ENCODE measurements around the gene TRMT112. TPM values are rescaled to one million over a fixed set of nuclear protein-coding genes. Genes with fewer than 3 reads are reported as not detected.

TRMT112 gene
- polyA plus RNA-seq, 1 donor = 167 TPM

- H3K36me3 ChIP-seq (ENCODE audit: control insufficient read depth, insufficient read depth, low read length) = no peaks in the 10 kb centered on the region
- H3K4me3 ChIP-seq (ENCODE audit: low read length) = no peak overlapping the region
- no peak for DNase-seq
- no peaks in the 10 kb centered on the region for H3K9me3 ChIP-seq (ENCODE audit: control insufficient read depth, low read depth, low read length)
- H3K27me3 ChIP-seq (ENCODE audit: control insufficient read depth, insufficient read depth, low read length) = no peaks in the 10 kb centered on the region
- H3K27ac ChIP-seq (ENCODE audit: low read length) = no peak overlapping the region
- no CpG with 5 or more reads among the region's 33 CpGs for WGBS (ENCODE audit: insufficient coverage, low lambda C conversion rate)
- peaks cover 16% of the 10 kb centered on the region for H3K4me1 ChIP-seq (ENCODE audit: control insufficient read depth, insufficient read depth, low read length)
These were observed 35.0 kb upstream of the TRMT112 start for GRCh38 chr11:64352099-64352994.

- no peaks in the 10 kb centered on the region for H3K27me3 ChIP-seq (ENCODE audit: control insufficient read depth, insufficient read depth, low read length)
- WGBS (ENCODE audit: insufficient coverage, low lambda C conversion rate) = no CpG with 5 or more reads among the region's 18 CpGs
These were observed 33.8 kb upstream of the TRMT112 start for GRCh38 chr11:64351136-64351631.

GRCh38 chr11:64349404-64349803, 32.0 kb upstream of the TRMT112 start:
- Histone ChIP-seq H3K36me3 (ENCODE audit: control insufficient read depth, insufficient read depth, low read length) (no peaks in the 10 kb centered on the region), H3K27me3 (ENCODE audit: control insufficient read depth, insufficient read depth, low read length) (no peaks in the 10 kb centered on the region), H3K4me3 (ENCODE audit: low read length) (no peak overlapping the region), H3K27ac (ENCODE audit: low read length) (no peak overlapping the region), H3K4me1 (ENCODE audit: control insufficient read depth, insufficient read depth, low read length) (peaks cover under 1% of the 10 kb centered on the region), H3K9me3 (ENCODE audit: control insufficient read depth, low read depth, low read length) (no peaks in the 10 kb centered on the region)
- no peak for DNase-seq
- no CpG with 5 or more reads among the region's 11 CpGs for WGBS (ENCODE audit: insufficient coverage, low lambda C conversion rate)

More at GRCh38 chr11:64351136-64351631, 33.8 kb upstream of the TRMT112 start:
- Histone ChIP-seq H3K9me3 (ENCODE audit: control insufficient read depth, low read depth, low read length) (no peaks in the 10 kb centered on the region), H3K4me3 (ENCODE audit: low read length) (no peak overlapping the region), H3K36me3 (ENCODE audit: control insufficient read depth, insufficient read depth, low read length) (no peaks in the 10 kb centered on the region), H3K4me1 (ENCODE audit: control insufficient read depth, insufficient read depth, low read length) (peaks cover 11% of the 10 kb centered on the region), H3K27ac (ENCODE audit: low read length) (no peak overlapping the region)
- no peak for DNase-seq

- Histone ChIP-seq H3K27ac (ENCODE audit: low read length) (no peak overlapping the region), H3K4me1 (ENCODE audit: control insufficient read depth, insufficient read depth, low read length) (peaks cover 4% of the 10 kb centered on the region), H3K9me3 (ENCODE audit: control insufficient read depth, low read depth, low read length) (no peaks in the 10 kb centered on the region), H3K27me3 (ENCODE audit: control insufficient read depth, insufficient read depth, low read length) (no peaks in the 10 kb centered on the region), H3K4me3 (ENCODE audit: low read length) (no peak overlapping the region), H3K36me3 (ENCODE audit: control insufficient read depth, insufficient read depth, low read length) (no peaks in the 10 kb centered on the region)
- DNase-seq = no peak
- WGBS (ENCODE audit: insufficient coverage, low lambda C conversion rate) = no CpG with 5 or more reads among the region's 7 CpGs
These were observed 31.6 kb upstream of the TRMT112 start for GRCh38 chr11:64349025-64349387.

GRCh38 chr11:64348383-64349024, 31.1 kb upstream of the TRMT112 start:
- Histone ChIP-seq H3K4me1 (ENCODE audit: control insufficient read depth, insufficient read depth, low read length) (peaks cover 10% of the 10 kb centered on the region), H3K27ac (ENCODE audit: low read length) (no peak overlapping the region), H3K4me3 (ENCODE audit: low read length) (no peak overlapping the region), H3K9me3 (ENCODE audit: control insufficient read depth, low read depth, low read length) (no peaks in the 10 kb centered on the region), H3K27me3 (ENCODE audit: control insufficient read depth, insufficient read depth, low read length) (no peaks in the 10 kb centered on the region), H3K36me3 (ENCODE audit: control insufficient read depth, insufficient read depth, low read length) (no peaks in the 10 kb centered on the region)
- WGBS (ENCODE audit: insufficient coverage, low lambda C conversion rate) = no CpG with 5 or more reads among the region's 14 CpGs
- no peak for DNase-seq

- Histone ChIP-seq H3K4me1 (ENCODE audit: control insufficient read depth, insufficient read depth, low read length) (peaks cover 17% of the 10 kb centered on the region), H3K27ac (ENCODE audit: low read length) (no peak overlapping the region), H3K9me3 (ENCODE audit: control insufficient read depth, low read depth, low read length) (no peaks in the 10 kb centered on the region), H3K36me3 (ENCODE audit: control insufficient read depth, insufficient read depth, low read length) (no peaks in the 10 kb centered on the region), H3K27me3 (ENCODE audit: control insufficient read depth, insufficient read depth, low read length) (no peaks in the 10 kb centered on the region), H3K4me3 (ENCODE audit: low read length) (no peak overlapping the region)
- DNase-seq = no peak
- WGBS (ENCODE audit: insufficient coverage, low lambda C conversion rate) = no CpG with 5 or more reads among the region's 12 CpGs
These were observed 30.0 kb upstream of the TRMT112 start for GRCh38 chr11:64347193-64347867.

- Histone ChIP-seq H3K4me1 (ENCODE audit: control insufficient read depth, insufficient read depth, low read length) (peaks cover 31% of the 10 kb centered on the region), H3K4me3 (ENCODE audit: low read length) (no peak overlapping the region), H3K27ac (ENCODE audit: low read length) (no peak overlapping the region), H3K36me3 (ENCODE audit: control insufficient read depth, insufficient read depth, low read length) (no peaks in the 10 kb centered on the region), H3K9me3 (ENCODE audit: control insufficient read depth, low read depth, low read length) (peaks cover 4% of the 10 kb centered on the region), H3K27me3 (ENCODE audit: control insufficient read depth, insufficient read depth, low read length) (peaks cover 16% of the 10 kb centered on the region)
- WGBS (ENCODE audit: insufficient coverage, low lambda C conversion rate) = no CpG with 5 or more reads among the region's 28 CpGs
- no peak for DNase-seq
These were observed 27.4 kb upstream of the TRMT112 start for GRCh38 chr11:64344787-64345186.

- DNase-seq = peak; percentile 69 to 76
- WGBS (ENCODE audit: insufficient coverage, low lambda C conversion rate) = no CpG with 5 or more reads among the region's 18 CpGs
- no peak overlapping the region for H3K4me3 ChIP-seq (ENCODE audit: low read length)
- H3K36me3 ChIP-seq (ENCODE audit: control insufficient read depth, insufficient read depth, low read length) = no peaks in the 10 kb centered on the region
- H3K9me3 ChIP-seq (ENCODE audit: control insufficient read depth, low read depth, low read length) = peaks cover 4% of the 10 kb centered on the region
- H3K27me3 ChIP-seq (ENCODE audit: control insufficient read depth, insufficient read depth, low read length) = peaks cover 16% of the 10 kb centered on the region
- H3K27ac ChIP-seq (ENCODE audit: low read length) = peak overlapping the region; percentile 2
- peaks cover 31% of the 10 kb centered on the region for H3K4me1 ChIP-seq (ENCODE audit: control insufficient read depth, insufficient read depth, low read length)
These were observed 26.6 kb upstream of the TRMT112 start for GRCh38 chr11:64343767-64344559.

- no peak for DNase-seq
- no CpG with 5 or more reads among the region's 29 CpGs for WGBS (ENCODE audit: insufficient coverage, low lambda C conversion rate)
- Histone ChIP-seq H3K27ac (ENCODE audit: low read length) (no peak overlapping the region), H3K4me3 (ENCODE audit: low read length) (peak overlapping the region; percentile 10), H3K36me3 (ENCODE audit: control insufficient read depth, insufficient read depth, low read length) (no peaks in the 10 kb centered on the region), H3K27me3 (ENCODE audit: control insufficient read depth, insufficient read depth, low read length) (peaks cover 16% of the 10 kb centered on the region), H3K4me1 (ENCODE audit: control insufficient read depth, insufficient read depth, low read length) (peaks cover 31% of the 10 kb centered on the region), H3K9me3 (ENCODE audit: control insufficient read depth, low read depth, low read length) (peaks cover 4% of the 10 kb centered on the region)
These were observed 25.7 kb upstream of the TRMT112 start for GRCh38 chr11:64342869-64343745.
